Karpas-422 (cell line): ENCODE results near the gene GJD3. TPM values are rescaled to one million over a fixed set of nuclear protein-coding genes. Genes with fewer than 3 reads are reported as not detected.
"Not testable (repeated sequence)": the region's sequence is repeated elsewhere in the genome, so short reads cannot be mapped to it uniquely, and the experiment has no call there.

ENCODE experiments used
- DNase-seq: peaks from one replicate; pipeline ENCODE4 v3.0.0-alpha.2; 2015
- H2AFZ ChIP-seq: fragments of 200-600 bp; sonication (generic); 2 replicates; pipeline ENCODE4 v1.6.1; 2014; ENCODE audit warnings: antibody characterized with exemption, low read length, mixed read lengths
- H3K27ac ChIP-seq: fragments of 200-600 bp; sonication (generic); 2 replicates; pipeline ENCODE4 v1.5.1; 2014; ENCODE audit warnings: mild to moderate bottlenecking, low read length, moderate library complexity
- H3K27me3 ChIP-seq: fragments of 200-600 bp; sonication (generic); 2 replicates; pipeline ENCODE4 v1.6.1; 2014; ENCODE audit warnings: low read length, mixed read lengths
- H3K36me3 ChIP-seq: fragments of 200-600 bp; sonication (generic); 2 replicates; pipeline ENCODE4 v1.6.1; 2014; ENCODE audit warnings: low read length, mixed read lengths; ENCODE audit not compliant: insufficient read depth
- H3K4me1 ChIP-seq: fragments of 200-600 bp; sonication (generic); 2 replicates; pipeline ENCODE4 v1.6.1; 2014; ENCODE audit warnings: mild to moderate bottlenecking, low read length, mixed read lengths
- H3K4me2 ChIP-seq: fragments of 200-600 bp; sonication (generic); 2 replicates; pipeline ENCODE4 v1.6.1; 2014; ENCODE audit warnings: low read length, low read depth, mild to moderate bottlenecking; ENCODE audit not compliant: poor library complexity, severe bottlenecking
- H3K4me3 ChIP-seq: fragments of 200-600 bp; sonication (generic); 2 replicates; pipeline ENCODE4 v1.5.1; 2014; ENCODE audit warnings: mild to moderate bottlenecking, antibody characterized with exemption, low read length, mixed read lengths
- H3K79me2 ChIP-seq: fragments of 200-600 bp; sonication (generic); 2 replicates; pipeline ENCODE4 v1.6.1; 2014; ENCODE audit warnings: mild to moderate bottlenecking, low read length, mixed read lengths
- H3K9ac ChIP-seq: fragments of 200-600 bp; sonication (generic); 2 replicates; pipeline ENCODE4 v1.6.0; 2014; ENCODE audit warnings: low read length
- H3K9me2 ChIP-seq: fragments of 200-600 bp; sonication (generic), shearing (Covaris generic); replicated peaks from 2 replicates; pipeline ENCODE4 v1.6.0; 2014; ENCODE audit warnings: mild to moderate bottlenecking, low read length, moderate library complexity; ENCODE audit not compliant: insufficient read depth
- H3K9me3 ChIP-seq: fragments of 300-700, 200-600 bp; sonication (generic); 2 replicates; pipeline ENCODE4 v1.6.1; 2014; ENCODE audit warnings: low read length, mixed read lengths
- H4K20me1 ChIP-seq: fragments of 200-600 bp; sonication (generic); 2 replicates; pipeline ENCODE4 v1.6.1; 2014; ENCODE audit warnings: mild to moderate bottlenecking, antibody characterized with exemption, low read length, low read depth; ENCODE audit not compliant: insufficient read depth
- total RNA-seq: library from RNA; depleted of rRNA; stranded (reverse); fragments of >200 nt; shearing (Covaris generic); gene quantifications from 2 replicates; pipeline ENCODE4 v1.2.3, GENCODE V29; 2014; ENCODE audit warnings: low replicate concordance

Gene GJD3
- total RNA-seq, 1 experiment from 2014 or later = not detected

DNA sequence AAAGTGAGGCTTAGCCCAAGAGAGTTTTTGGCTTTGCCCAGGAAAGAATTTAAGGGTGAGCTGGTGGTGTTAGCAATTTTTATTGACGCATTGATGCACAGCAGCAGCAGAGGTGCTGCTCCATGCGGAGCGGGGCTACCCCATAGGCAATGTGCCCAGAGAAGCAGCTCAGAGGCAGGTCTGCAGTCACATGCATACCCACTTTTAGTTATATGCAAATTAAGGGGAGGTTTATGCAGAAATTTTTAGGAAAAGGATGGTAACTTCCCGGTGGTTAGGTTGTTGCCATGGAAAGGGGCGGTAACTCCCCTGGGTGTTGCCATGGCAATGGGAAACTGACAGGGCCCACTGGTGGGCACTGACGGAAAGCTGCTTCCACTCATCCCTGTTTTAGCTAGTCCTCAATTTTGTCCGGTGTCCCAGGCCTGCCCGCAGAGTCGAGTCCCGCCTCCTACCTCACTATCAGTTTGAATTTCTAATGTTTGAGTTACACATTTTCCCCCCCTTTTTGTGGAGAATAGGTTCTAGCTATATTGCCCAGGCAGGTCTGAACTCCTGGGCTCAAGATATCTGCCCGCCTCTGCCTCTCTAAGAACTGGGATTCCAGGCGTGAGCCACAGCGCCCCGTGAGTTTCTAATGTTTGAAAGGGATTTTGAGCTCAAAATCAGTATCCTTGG lies 10.4 kb upstream of the GJD3 start:
- Histone ChIP-seq H4K20me1 (no peaks in the 10 kb centered on the region), H3K27me3 (no peaks in the 10 kb centered on the region), H3K9me2 (no peaks in the 10 kb centered on the region), H3K4me1 (no peaks in the 10 kb centered on the region), H3K4me2 (no peak overlapping the region), H3K9me3 (no peaks in the 10 kb centered on the region), H3K9ac (no peak overlapping the region), H2AFZ (no peak overlapping the region), H3K4me3 (no peak overlapping the region), H3K27ac (no peak overlapping the region), H3K79me2 (no peaks in the 10 kb centered on the region), H3K36me3 (no peaks in the 10 kb centered on the region)
- DNase-seq = no peak

DNA sequence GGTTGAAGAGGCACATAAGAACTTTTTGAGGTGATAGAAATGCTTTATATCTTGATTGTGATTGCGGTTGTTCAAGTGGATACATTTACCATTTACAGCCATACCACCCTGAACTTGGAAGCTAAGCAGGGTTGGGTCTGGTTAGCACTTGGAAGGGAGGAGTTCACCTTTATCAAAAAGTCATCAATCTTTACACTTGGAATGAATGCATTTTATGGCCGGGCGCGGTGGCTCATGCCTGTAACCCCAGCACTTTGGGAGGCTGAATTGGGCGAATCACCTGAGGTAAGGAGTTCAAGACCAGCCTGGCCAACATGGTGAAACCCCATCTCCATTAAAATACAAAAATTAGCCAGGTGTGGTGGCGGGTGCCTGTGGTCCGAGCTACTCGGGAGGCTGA lies 9.5 kb upstream of the GJD3 start:
- H3K4me2 ChIP-seq = no peak overlapping the region
- no peak overlapping the region for H3K4me3 ChIP-seq
- H3K79me2 ChIP-seq = no peaks in the 10 kb centered on the region
- no peak overlapping the region for H3K27ac ChIP-seq
- no peak for DNase-seq
- no peak overlapping the region for H2AFZ ChIP-seq
- no peaks in the 10 kb centered on the region for H3K27me3 ChIP-seq
- no peaks in the 10 kb centered on the region for H4K20me1 ChIP-seq
- no peaks in the 10 kb centered on the region for H3K4me1 ChIP-seq
- H3K9ac ChIP-seq = no peak overlapping the region
- H3K36me3 ChIP-seq = no peaks in the 10 kb centered on the region
- H3K9me2 ChIP-seq = no peaks in the 10 kb centered on the region
- no peaks in the 10 kb centered on the region for H3K9me3 ChIP-seq

DNA sequence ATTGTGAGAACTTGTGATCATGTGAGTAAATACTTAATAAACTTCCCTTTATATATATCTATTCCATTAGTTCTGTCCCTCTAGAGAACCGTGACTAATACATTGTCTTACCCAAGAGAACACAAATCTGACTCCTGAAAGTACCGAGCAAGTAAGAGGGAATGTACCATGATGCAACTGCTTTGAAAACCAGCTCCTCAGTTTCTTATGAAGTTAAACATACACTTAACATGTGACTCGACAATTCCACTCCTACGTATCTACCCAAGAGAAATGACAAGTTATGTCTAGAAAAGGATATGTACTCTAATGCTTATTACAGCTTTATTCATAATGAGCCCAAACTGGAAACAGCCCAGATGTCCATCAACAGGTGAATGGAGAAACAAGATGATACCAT lies 8.8 kb upstream of the GJD3 start:
- no peak overlapping the region for H3K27ac ChIP-seq
- DNase-seq = no peak

DNA sequence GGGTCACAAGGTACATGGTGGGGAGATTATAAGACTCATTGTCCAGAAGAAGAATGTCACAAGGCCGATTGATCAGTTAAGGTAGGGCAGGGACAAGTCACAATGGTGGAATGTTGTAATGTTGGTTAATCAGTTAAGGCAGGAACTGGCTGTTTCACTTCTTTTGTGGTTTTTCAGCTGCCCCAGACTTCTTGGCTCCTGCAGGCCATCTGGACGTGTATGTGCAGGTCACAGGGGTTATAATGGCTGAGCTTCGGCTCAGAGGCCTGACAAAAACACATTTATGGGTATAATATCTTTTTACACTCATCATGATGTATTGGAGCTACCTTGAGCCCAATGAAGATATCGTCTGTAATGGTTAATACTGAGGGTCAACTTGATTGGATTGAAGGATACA lies 8.1 kb upstream of the GJD3 start:
- H3K9me3 ChIP-seq, H3K79me2 ChIP-seq, H4K20me1 ChIP-seq, H3K4me3 ChIP-seq, H3K9ac ChIP-seq, H3K4me1 ChIP-seq, H3K9me2 ChIP-seq, H2AFZ ChIP-seq, DNase-seq, H3K27me3 ChIP-seq, H3K36me3 ChIP-seq, H3K4me2 ChIP-seq, H3K27ac ChIP-seq: not testable (repeated sequence)

More for the DNA sequence above, 8.8 kb upstream of the GJD3 start:
- no peaks in the 10 kb centered on the region for H3K9me2 ChIP-seq
- no peaks in the 10 kb centered on the region for H3K9me3 ChIP-seq
- no peaks in the 10 kb centered on the region for H3K79me2 ChIP-seq
- no peak overlapping the region for H3K9ac ChIP-seq
- no peak overlapping the region for H3K4me3 ChIP-seq
- no peaks in the 10 kb centered on the region for H4K20me1 ChIP-seq
- H3K27me3 ChIP-seq = no peaks in the 10 kb centered on the region
- H2AFZ ChIP-seq = no peak overlapping the region
- H3K4me1 ChIP-seq = no peaks in the 10 kb centered on the region
- H3K36me3 ChIP-seq = no peaks in the 10 kb centered on the region
- H3K4me2 ChIP-seq = no peak overlapping the region

- no peak for DNase-seq
- no peak overlapping the region for H3K4me2 ChIP-seq
- H3K4me3 ChIP-seq = no peak overlapping the region
- H2AFZ ChIP-seq = no peak overlapping the region
- no peaks in the 10 kb centered on the region for H3K79me2 ChIP-seq
- no peak overlapping the region for H3K27ac ChIP-seq
- H3K9me2 ChIP-seq = no peaks in the 10 kb centered on the region
- H3K9ac ChIP-seq = no peak overlapping the region
- no peaks in the 10 kb centered on the region for H3K9me3 ChIP-seq
- H3K4me1 ChIP-seq = no peaks in the 10 kb centered on the region
- no peaks in the 10 kb centered on the region for H3K27me3 ChIP-seq
- H4K20me1 ChIP-seq = no peaks in the 10 kb centered on the region
- no peaks in the 10 kb centered on the region for H3K36me3 ChIP-seq
These were observed 7.5 kb upstream of the GJD3 start for GRCh38 chr17:40372031-40372430.

DNA sequence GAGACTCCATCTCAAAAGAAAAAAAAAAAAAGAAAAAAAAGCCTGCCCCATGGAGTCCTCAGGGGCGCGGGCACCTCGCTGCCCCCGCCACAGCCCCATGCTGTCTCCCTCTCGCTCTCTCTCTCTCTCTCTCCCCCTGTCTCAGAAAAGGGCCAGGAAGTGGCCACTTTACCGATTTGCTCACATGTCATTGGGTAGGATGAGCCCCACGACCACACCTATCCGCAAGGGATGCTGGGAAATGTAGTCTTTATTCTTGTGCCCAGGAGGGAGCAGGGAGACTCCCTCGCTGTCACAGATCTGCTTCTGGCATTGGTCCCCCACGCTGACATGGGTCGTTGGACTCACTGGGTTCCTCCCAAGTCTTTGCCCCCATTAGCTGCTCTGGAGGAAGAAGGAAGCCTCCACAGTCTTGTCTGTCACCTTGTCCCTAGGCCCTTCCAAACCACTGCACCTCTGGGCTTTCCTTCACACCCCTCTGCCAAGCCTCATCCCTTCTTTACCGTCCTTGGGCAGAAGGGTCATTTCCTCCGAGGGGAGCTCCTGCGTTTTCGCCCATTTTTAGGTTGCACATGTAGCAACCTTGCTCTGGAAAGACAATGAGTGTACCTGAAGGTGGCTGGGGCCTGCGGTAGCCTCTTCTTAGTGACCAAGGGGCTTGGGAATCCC lies 6.9 kb upstream of the GJD3 start:
- no peaks in the 10 kb centered on the region for H3K36me3 ChIP-seq
- no peaks in the 10 kb centered on the region for H4K20me1 ChIP-seq
- H3K9me2 ChIP-seq = no peaks in the 10 kb centered on the region
- H3K4me2 ChIP-seq = no peak overlapping the region
- H3K79me2 ChIP-seq = no peaks in the 10 kb centered on the region
- H3K9ac ChIP-seq = no peak overlapping the region
- no peak overlapping the region for H3K4me3 ChIP-seq
- H2AFZ ChIP-seq = no peak overlapping the region
- no peak overlapping the region for H3K27ac ChIP-seq
- peak; percentile 88 for DNase-seq
- no peaks in the 10 kb centered on the region for H3K4me1 ChIP-seq
- H3K9me3 ChIP-seq = no peaks in the 10 kb centered on the region
- no peaks in the 10 kb centered on the region for H3K27me3 ChIP-seq

- H3K4me2 ChIP-seq = no peak overlapping the region
- H2AFZ ChIP-seq = no peak overlapping the region
- DNase-seq = no peak
- H3K36me3 ChIP-seq = no peaks in the 10 kb centered on the region
- H3K9ac ChIP-seq = no peak overlapping the region
- H4K20me1 ChIP-seq = no peaks in the 10 kb centered on the region
- H3K9me2 ChIP-seq = no peaks in the 10 kb centered on the region
- no peak overlapping the region for H3K27ac ChIP-seq
- H3K79me2 ChIP-seq = no peaks in the 10 kb centered on the region
- no peaks in the 10 kb centered on the region for H3K4me1 ChIP-seq
- H3K9me3 ChIP-seq = no peaks in the 10 kb centered on the region
- H3K4me3 ChIP-seq = no peak overlapping the region
- no peaks in the 10 kb centered on the region for H3K27me3 ChIP-seq
These were observed 5.4 kb upstream of the GJD3 start for GRCh38 chr17:40369923-40370322.

DNA sequence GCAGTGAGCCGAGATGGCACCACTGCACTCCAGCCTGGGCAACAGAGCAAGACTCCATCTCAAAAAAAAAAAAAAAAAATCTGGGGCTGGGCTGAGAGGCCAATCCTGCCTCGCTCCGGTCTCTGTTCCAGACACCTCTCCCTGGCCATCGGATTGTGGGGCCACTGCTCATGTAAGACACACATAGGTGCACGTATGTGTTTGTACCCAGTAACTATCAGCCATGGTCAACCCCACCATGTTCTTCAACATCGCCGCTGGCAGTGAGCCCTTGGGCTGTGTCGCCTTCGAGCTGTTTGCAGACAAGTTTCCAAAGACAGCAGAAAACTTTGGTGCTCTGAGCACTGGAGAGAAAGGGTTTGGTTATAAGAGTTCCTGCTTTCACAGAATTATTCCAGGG lies 3.2 kb upstream of the GJD3 start:
- not testable (repeated sequence) for H3K4me2 ChIP-seq, H3K9ac ChIP-seq, H4K20me1 ChIP-seq, H3K4me3 ChIP-seq, H3K9me3 ChIP-seq, H3K27ac ChIP-seq, H3K9me2 ChIP-seq, H3K36me3 ChIP-seq, DNase-seq, H3K79me2 ChIP-seq, H3K4me1 ChIP-seq, H3K27me3 ChIP-seq, H2AFZ ChIP-seq
